Stimulated activated CD8-positive, alpha-beta memory T cell treated with anti-CD3 and anti-CD28 coated beads, Interleukin-4, amount 100 ng/mL, for 1 hour (primary cell): ENCODE measurements around the gene AIF1.
"Not testable (repeated sequence)": the region's sequence is repeated elsewhere in the genome, so short reads cannot be mapped to it uniquely, and the experiment has no call there.

Experiments used
- DNase-seq, 2 donors: peaks; one replicate each; pipeline ENCODE4 v3.0.0-alpha.2; 2020; ENCODE audit warnings: low read depth in 2 of 2, low spot score in 1 of 2

Gene AIF1

DNA sequence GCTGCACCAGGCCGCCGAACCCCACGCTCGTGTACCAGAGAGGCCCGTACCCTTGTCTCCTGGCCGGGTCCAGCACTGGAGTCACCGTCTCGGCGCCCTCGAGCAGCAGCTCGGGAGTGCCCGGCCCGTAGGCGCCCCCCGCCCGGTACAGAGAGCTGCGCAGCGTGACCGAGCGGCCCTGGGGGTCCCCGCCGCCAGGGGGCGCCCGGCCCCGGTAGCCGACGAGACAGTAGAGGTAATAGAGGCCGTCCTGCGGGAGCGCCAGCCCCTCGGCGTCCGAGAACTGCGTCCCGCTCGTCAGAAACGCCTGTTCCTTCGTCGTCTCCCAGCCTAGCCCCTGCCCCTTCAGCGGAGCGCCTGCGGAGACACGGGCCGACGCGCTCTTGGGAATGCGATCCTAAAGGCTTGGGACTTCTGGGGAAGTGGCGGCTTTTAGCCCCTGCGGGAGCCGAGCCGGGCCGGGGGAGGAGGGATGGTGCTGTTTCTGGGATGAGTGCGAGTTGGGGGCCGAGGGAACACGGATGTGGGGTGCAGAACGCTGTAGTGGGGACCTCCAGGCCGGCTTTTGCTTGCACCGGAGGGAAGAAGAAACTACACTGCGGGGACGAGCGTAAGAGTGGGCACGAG is 34.1 kb upstream of the AIF1 start:
- peak; percentile 81 to 83 for DNase-seq

DNA sequence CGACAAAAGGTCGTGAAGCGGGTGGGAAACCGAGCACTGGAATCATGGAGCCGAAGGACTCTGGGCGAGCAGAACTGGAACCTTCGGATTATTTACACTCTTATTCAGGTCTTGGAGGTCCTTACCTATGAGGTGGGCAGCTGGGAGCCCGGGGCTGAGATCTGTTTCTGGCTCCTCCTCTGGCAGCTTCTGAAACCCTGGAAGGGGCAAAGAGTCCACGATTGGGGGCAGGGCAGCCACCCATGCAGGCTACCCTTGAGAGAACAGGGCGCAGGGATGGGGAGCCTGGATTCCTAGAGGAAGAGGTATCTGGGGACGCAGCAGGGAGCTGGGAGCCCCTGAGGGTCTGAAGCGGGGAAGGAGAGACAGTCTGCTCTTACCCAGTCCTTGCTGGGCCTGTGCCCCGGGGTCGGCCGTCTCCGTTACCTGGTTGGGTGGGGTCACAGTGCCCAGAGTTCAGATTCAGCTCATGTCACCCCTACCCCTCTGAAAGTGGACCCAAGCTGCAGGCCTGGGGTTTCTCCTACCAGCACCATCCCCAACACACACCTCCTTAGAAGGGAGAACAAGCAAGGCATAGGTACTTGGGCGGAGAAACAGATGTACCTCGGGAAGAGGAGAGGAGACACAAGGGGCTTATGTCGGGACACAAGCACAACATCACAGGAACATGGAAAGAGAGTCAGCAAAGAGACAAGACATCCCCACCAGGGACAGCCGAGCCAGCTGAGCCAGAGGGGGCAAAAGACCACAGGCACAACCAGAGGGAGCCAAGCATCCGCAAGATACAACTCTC is 33.4 kb upstream of the AIF1 start:
- no peak for DNase-seq

DNA sequence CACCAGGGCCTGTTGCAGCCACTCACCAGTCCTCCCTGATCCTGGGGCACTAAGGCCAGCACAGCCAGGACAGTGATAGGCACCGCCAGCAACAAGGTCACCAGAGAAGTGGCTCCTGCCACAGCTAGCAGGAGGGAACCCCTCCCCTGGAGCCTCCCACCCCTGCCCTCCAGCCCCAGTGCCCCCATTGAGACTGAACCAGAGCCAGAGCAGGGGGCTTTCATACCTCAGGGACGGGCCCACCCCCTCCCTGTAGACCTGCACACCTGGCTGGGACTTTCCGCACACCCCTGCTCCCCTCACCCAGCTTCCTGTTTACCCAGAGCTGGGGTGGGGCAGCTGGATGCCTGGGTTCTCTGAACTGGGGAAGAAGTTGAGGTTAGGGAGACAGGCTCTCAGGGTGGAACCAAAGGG is 32.8 kb upstream of the AIF1 start, which contains the start of gene LTB:
TSS of gene LTB (minus strand) at position 195 of the 414 bp plus-strand sequence. CDS start at position 188, 7 bp downstream.
- DNase-seq, result peak in 1 of 2 donors; percentile 49

- DNase-seq, result no peak
Measured at GRCh38 chr6:31585491-31585890, 29.5 kb upstream of the AIF1 start.

DNA sequence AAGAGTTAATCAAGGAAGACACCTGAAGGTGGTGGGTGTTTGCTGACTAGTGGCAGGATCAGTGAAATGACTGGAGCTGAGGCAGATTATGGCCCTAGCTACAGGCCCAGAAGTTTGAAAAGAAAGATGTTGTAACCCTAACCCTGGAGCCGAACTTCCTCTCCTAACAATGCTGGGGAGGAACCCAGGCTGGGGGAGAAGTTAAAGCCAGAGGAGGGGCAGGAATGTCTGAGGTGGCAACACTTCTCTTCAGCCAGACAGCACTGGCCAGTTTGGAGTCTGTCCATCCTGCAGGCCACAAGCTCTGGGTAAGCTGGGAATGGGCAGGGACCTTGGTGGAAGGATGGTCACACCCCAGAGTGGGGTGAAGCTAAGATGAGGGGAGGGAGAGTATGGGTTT is 29.0 kb upstream of the AIF1 start, which contains the start of gene LST1:
TSS of gene LST1 (plus strand) at position 270 of the 400 bp plus-strand sequence. CDS start 1,023 bp downstream, outside the sequence.
- no peak for DNase-seq

GRCh38 chr6:31586599-31587281 is 28.3 kb upstream of the AIF1 start:
- no peak for DNase-seq

DNA sequence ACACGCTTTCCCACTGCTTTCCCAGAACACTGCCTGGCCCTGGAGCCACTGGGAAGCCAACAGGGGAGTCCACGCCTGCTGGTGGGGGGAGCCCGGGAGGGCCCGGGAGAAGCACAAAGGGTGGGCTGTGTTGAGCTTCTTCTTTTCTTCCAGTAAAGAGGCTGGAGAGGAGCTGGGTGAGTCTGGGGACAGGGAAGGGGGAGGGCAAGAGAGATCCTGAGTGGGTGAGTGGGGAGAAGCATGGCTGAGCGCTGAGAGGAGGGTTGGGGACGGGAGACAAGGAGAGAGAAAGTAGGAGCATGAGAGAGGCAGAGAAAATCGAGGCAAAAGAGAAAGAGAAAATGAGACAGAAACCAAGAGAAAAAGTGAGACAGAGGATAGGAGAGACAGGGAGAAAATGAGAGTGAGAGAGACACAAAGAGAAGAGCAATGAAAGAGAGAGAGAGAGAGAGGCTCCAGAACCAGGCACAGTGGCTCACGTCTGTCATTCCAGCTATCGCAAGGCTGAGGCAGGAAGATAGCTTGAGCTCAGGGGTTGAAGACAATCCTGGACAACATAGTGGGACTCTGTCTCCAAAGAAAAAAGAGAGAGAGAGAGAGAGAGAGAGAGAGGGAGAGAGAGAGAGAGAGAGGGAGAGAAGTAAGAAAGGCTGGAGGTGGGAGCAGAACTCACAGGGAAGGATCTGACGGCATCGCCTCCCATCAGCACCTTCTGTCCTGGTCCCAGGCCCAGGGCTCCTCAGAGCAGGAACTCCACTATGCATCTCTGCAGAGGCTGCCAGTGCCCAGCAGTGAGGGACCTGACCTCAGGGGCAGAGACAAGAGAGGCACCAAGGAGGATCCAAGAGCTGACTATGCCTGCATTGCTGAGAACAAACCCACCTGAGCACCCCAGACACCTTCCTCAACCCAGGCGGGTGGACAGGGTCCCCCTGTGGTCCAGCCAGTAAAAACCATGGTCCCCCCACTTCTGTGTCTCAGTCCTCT is 26.9 kb upstream of the AIF1 start:
- DNase-seq, result no peak

GRCh38 chr6:31588871-31589650 is 26.0 kb upstream of the AIF1 start:
- DNase-seq, result no peak

GRCh38 chr6:31590691-31591090 is 24.3 kb upstream of the AIF1 start:
- not testable (repeated sequence) for DNase-seq

- no peak for DNase-seq
Measured at GRCh38 chr6:31592396-31592771, 22.6 kb upstream of the AIF1 start.

GRCh38 chr6:31597006-31597405 is 18.0 kb upstream of the AIF1 start:
- no peak for DNase-seq

- no peak for DNase-seq
Measured at GRCh38 chr6:31607317-31607716, 7.7 kb upstream of the AIF1 start.

DNA sequence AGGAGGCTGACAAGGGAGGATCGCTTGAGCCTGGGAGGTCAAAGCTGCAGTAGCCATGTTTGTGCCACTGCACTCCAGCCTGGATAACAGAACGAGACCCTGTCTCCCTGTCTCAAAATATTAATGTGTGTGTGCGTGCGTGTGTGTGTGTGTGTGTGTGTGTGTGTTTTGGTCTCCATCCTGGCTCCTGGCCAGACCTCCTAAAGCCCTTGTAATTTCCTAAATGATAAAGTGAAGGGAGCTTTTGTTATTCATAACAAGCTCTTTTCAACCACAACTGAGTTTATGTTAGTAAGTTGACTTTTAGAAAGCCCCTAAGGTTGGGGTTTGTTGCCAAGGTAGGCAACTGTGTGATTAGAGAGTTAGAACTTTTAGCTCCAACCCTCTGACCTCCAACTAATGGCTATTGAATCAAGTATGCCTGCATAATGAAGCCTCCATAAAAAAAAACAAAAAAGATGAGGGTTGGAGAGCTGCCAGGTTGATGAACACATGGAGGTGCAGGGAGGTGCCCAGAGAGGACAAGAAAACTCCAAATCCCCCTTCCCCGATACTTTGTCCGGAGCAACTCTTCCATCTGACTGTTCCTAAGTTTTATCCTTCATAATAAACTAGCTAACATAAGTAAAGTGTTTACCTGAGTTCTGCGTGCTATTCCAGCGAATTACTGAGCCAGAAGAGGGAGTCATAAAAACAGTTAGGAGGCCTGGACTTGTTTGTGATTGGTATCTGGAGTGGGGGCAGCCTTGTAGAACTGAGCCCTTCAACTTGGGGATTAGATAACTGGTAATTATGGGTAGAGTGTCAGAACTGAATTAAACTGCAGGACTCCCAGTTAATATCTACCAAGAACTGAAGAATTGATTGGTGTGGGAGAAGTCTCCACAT is 5.3 kb upstream of the AIF1 start:
- DNase-seq, result no peak

- no peak for DNase-seq
Measured at GRCh38 chr6:31610968-31611367, 4.1 kb upstream of the AIF1 start.

DNA sequence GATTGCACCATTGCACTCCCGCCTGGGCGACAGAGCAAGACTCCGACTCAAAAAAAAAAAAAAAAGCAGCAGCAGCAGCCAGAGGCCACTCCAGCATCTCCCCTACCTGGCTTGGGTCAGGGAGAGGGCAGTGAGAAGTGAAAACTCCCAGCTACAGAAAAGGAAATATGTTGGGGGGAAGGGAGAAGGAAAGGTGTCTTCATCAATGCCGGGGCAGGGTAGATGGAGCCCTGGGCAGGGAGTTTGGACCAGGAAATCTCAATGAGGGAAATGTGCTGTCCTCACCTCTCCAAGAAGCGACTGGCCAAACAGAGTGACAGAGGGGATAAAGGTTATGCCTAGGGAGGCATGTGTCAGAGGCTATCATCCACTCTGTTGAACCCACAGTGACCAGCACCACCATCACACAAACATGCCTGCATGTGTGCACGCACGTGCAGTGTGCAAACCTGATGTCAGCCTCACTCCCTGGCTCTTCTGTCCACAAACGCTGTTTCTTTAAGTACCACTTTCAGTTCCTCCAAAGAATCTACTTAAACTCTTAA is 887 bp upstream of the AIF1 start:
- no peak for DNase-seq

DNA sequence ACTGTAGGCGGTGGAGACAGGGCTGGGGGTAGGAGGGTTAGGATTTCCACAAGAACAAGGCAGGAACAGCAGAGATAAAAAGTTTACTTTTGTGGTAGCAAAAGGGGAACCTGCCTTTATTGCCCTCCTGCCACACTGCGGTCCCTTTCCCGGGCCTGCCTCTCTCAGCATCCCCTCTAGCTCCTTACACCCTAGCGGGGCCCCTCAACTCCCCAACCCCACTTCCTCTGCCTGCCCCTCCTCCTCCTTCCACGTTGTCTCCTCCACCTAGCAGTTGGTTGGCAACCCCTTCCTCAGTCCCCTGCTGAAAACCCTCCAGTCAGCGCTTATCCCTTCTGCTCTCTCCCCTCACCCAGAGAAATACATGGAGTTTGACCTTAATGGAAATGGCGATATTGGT is 714 bp downstream of the AIF1 start:
- DNase-seq, result no peak

DNA sequence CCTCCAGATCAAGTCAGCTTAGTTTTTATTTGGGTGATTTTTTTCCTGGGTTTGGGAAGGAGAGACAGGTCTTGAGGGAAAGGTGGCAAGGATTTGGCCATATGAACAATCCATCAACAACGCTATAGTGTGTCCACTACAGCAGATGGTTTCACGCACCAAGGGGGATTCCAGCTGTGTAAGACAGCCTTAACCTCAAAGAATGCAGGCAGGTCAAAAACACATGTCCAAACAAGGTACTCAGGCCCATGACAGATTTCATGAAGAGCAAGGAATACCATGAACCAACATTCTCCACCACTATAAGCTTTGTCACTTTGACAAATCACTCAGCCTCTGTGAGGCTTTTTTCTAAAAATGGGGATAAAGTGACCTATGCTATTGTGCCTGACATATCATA is 2.0 kb downstream of the AIF1 start:
- no peak for DNase-seq

DNA sequence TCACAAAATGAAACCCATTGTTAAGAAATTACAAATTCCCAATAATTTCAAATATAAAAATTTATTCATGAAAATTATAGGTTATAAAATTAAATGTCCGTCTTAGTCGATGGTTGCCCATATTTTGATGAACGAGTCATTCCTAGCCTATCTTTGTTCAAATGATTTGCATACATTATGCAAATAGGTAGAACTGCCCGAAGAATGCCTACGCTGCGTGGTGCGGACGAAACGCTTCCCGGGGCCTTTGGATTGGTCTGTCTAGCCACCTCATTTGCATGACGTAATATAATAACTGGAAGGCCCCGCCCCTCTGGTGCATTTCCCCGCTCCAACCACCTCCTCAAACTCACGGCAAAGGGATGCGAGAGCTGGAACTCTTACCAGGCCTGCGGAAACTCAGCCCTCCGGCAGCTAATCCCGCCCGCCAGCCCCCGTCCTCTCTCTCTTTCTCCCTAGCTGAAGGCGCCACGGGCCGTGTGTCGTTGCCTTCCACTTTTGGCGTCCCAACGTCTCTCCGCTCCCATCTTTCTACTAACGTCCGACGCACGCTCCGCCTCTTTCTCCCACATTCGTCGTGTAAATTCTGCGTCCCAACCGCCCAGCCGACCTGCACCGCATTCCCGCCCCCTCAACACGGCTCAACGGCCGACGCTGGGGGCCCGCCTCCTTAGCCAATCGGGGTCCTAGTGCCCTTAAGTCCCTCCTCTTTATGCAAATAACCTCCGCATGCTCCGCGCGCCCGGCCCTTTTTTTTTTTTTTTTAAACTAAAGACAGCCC is 5.0 kb downstream of the AIF1 start:
- DNase-seq, result peak; percentile 89 to 94
